B cell (primary cell): ENCODE data around the gene DENND1A. TPM values are rescaled to one million over a fixed set of nuclear protein-coding genes. Genes with fewer than 3 reads are reported as not detected.

ENCODE experiments used
- ATAC-seq: fragments of 200-7000 bp; cut with Tn5 transposase; one replicate; pipeline ENCODE4 v1.10.0; 2021; ENCODE audit warnings: low read depth, mild to moderate bottlenecking, moderate number of reproducible peaks, moderate library complexity
- CTCF ChIA-PET: fragments of 350-600 bp; sonication (Branson Sonifier 250); formaldehyde crosslinking; loops from one replicate; lab custom pipeline; 2021; ENCODE audit warnings: antibody characterized with exemption, inconsistent platforms; lab: Charles Lee
- POLR2A ChIA-PET: fragments of 350-600 bp; sonication (Branson Sonifier 250); formaldehyde crosslinking; loops from one replicate; lab custom pipeline; 2021; ENCODE audit warnings: antibody characterized with exemption; lab: Charles Lee
- DNase-seq: peaks from one replicate; pipeline ENCODE4 v3.0.0; 2013
- H2AFZ ChIP-seq: 2 replicates; pipeline ENCODE4 v1.6.1; 2012; ENCODE audit warnings: mild to moderate bottlenecking, low read depth, low read length; ENCODE audit not compliant: insufficient read depth, poor library complexity, severe bottlenecking
- H3K27ac ChIP-seq, 2 donors: 1 replicate in 1 of 2; 2 replicates in 1 of 2; pipeline ENCODE4 v1.5.1; 2012 to 2013; ENCODE audit warnings: low read length in 2 of 2, mild to moderate bottlenecking in 2 of 2, moderate library complexity in 1 of 2
- H3K27me3 ChIP-seq, 4 experiments: fragments of 200-600 bp in 1 of 4; sonication (generic) in 1 of 4; replicated peaks in 1 of 4; 1 replicate in 2 of 4; 2 replicates in 2 of 4; pipeline versions ENCODE4 v1.6.1 to v1.7.0; 2013 to 2016; ENCODE audit warnings: low read length in 3 of 4, mild to moderate bottlenecking in 2 of 4, mixed read lengths in 1 of 4, moderate library complexity in 1 of 4; ENCODE audit not compliant: insufficient read depth in 4 of 4, control insufficient read depth in 3 of 4; ENCODE audit errors: control extremely low read depth in 1 of 4
- H3K36me3 ChIP-seq, 2 experiments: replicated peaks in 1 of 2; 1 replicate in 1 of 2; 2 replicates in 1 of 2; pipeline versions ENCODE4 v1.6.1 to v1.7.1; 2013; ENCODE audit warnings: low read length in 1 of 2; ENCODE audit not compliant: insufficient read depth in 2 of 2, control insufficient read depth in 1 of 2; ENCODE audit errors: control extremely low read depth in 1 of 2, extremely low read depth in 1 of 2
- H3K4me1 ChIP-seq, 2 donors: fragments of 200-600 bp in 1 of 2; sonication (generic) in 1 of 2; 1 replicate in 1 of 2; 2 replicates in 1 of 2; pipeline versions ENCODE4 v1.5.1 to v1.6.1; 2013 to 2017; ENCODE audit warnings: low read length in 2 of 2; ENCODE audit not compliant: control insufficient read depth in 2 of 2, insufficient read depth in 2 of 2
- H3K4me2 ChIP-seq: replicated peaks from 2 replicates; pipeline ENCODE3; 2012; ENCODE audit warnings: mild to moderate bottlenecking, low read depth, low read length; ENCODE audit not compliant: poor library complexity, severe bottlenecking
- H3K4me3 ChIP-seq, 5 experiments: fragments of 200-600 bp in 1 of 5; sonication (generic) in 1 of 5; 1 replicate in 3 of 5; 2 replicates in 2 of 5; pipeline versions ENCODE4 v1.5.1 to v1.7.0; 2011 to 2016; ENCODE audit warnings: low read length in 4 of 5, mild to moderate bottlenecking in 4 of 5, low read depth in 2 of 5, control low read depth in 1 of 5, moderate library complexity in 1 of 5; ENCODE audit not compliant: insufficient read depth in 1 of 5; ENCODE audit errors: control extremely low read depth in 1 of 5, extremely low read depth in 1 of 5
- H3K79me2 ChIP-seq: fragments of 200-600 bp; sonication (generic); one replicate; pipeline ENCODE4 v1.6.0; 2016; ENCODE audit warnings: low read length; ENCODE audit not compliant: control insufficient read depth, insufficient read depth
- H3K9ac ChIP-seq: fragments of 200-600 bp; sonication (generic); 2 replicates; pipeline ENCODE4 v1.6.1; 2017; ENCODE audit warnings: mild to moderate bottlenecking, low read length, moderate library complexity
- H3K9me3 ChIP-seq, 3 donors: one replicate each; pipeline versions ENCODE4 v1.6.1 to v1.7.1; 2013; ENCODE audit warnings: low read length in 2 of 3; ENCODE audit not compliant: control insufficient read depth in 2 of 3, insufficient read depth in 1 of 3; ENCODE audit errors: control extremely low read depth in 1 of 3
- H4K20me1 ChIP-seq: 2 replicates; pipeline ENCODE4 v1.6.0; 2012; ENCODE audit warnings: mild to moderate bottlenecking, low read length; ENCODE audit not compliant: insufficient read depth, control insufficient read depth, poor library complexity, severe bottlenecking
- H3K27ac Mint-ChIP-seq: one replicate; pipeline ENCODE4 v1.8.0; 2021; ENCODE audit warnings: mixed read lengths
- H3K27me3 Mint-ChIP-seq: one replicate; pipeline ENCODE4 v1.8.0; 2021; ENCODE audit warnings: mixed read lengths
- H3K4me1 Mint-ChIP-seq: one replicate; pipeline ENCODE4 v1.8.0; 2021; ENCODE audit warnings: mixed read lengths
- H3K4me3 Mint-ChIP-seq: one replicate; pipeline ENCODE4 v1.8.0; 2021; ENCODE audit warnings: mixed read lengths
- H3K9me3 Mint-ChIP-seq: one replicate; pipeline ENCODE4 v1.8.0; 2022; ENCODE audit warnings: mixed read lengths; ENCODE audit not compliant: insufficient read depth
- EZH2 ChIP-seq: IDR thresholded peaks from 2 replicates; pipeline ENCODE4 v1.6.1; 2012; ENCODE audit warnings: borderline replicate concordance, low read depth, mild to moderate bottlenecking, moderate library complexity, low read length; ENCODE audit not compliant: insufficient read depth, poor library complexity, severe bottlenecking
- WGBS: methylation state at CpG from one replicate; pipeline ENCODE4 v1.1.5; 2013; ENCODE audit warnings: missing lambda C conversion rate; ENCODE audit not compliant: insufficient coverage; 5-methylcytosine and 5-hydroxymethylcytosine counted together
- intact Hi-C: fragments of 100-400 bp; cut with micrococcal nuclease; formaldehyde crosslinking; loops from one replicate; pipeline ENCODE4 v1.10.0; 2022
- polyA plus RNA-seq: library from polyadenylated mRNA; depleted of rRNA; stranded (reverse); fragments of >200 nt; gene quantifications from 2 replicates; pipeline ENCODE4 v1.2.3, GENCODE V29; 2012
- total RNA-seq, 2 donors: library from RNA; stranded (reverse); fragments of 120-200 nt in 1 of 2; gene quantifications; 1 replicate in 1 of 2; 2 replicates in 1 of 2; pipeline versions ENCODE4 v1.2.3 to v1.2.4, GENCODE V29; 2013 to 2022
- TF ChIP-seq, protein P1 (sequence below): fragments of 200-600 bp; IDR thresholded peaks from one replicate; pipeline ENCODE4 v1.8.0; 2022; ENCODE audit warnings: antibody characterized with exemption, mild to moderate bottlenecking

DENND1A gene
- total and polyA plus RNA-seq, 2 donors (not counting 1 experiment from before 2014, with no cell fraction given) = 10.8 to 26.0 TPM

DNA sequence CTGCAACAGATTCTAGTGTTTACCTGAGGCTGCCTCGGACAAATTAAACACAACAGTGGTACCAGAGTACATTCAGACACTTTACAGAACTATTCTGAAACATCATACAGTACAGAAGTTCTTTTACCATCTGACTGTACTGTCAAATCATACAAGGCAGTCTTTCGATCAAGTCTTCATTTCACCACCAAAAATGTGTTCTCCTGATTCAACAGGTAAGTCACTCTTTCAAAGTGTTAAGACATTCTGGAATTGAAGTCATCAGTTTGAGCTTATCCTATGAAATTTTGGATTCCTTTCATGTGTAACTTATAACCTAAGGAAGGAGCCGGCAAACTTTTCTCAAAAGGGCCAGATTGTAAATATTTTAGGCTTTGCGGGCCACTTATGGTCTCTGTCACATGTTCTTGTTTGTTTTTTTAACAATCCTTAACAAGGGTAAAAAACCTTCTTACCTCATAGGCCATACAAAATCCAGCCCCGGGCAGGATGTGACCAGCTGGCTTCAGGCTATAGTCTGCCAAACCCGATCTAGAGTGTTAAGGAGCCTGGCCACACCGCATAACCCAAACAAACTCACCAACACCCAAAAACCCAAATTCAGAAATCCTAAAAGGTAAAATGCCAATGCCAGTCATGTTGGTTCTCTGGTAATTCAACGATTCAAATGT, 151.6 kb downstream of the DENND1A start:
- no peaks in the 10 kb centered on the region for H3K79me2 ChIP-seq
- H3K4me1 ChIP-seq = peaks cover 6% of the 10 kb centered on the region in 2 donors
- no peak overlapping the region for H3K27ac ChIP-seq
- H4K20me1 ChIP-seq = no peaks in the 10 kb centered on the region
- Mint-ChIP-seq H3K27me3 (no peaks in the 10 kb centered on the region), H3K27ac (no peak overlapping the region), H3K4me1 (peaks cover 13% of the 10 kb centered on the region), H3K4me3 (no peak overlapping the region), H3K9me3 (no peaks in the 10 kb centered on the region)
- ATAC-seq (no peak), DNase-seq (no peak)
- H3K27me3 ChIP-seq = no peaks in the 10 kb centered on the region
- TF ChIP-seq EZH2 = no peak
- TF ChIP-seq, protein P1, sequence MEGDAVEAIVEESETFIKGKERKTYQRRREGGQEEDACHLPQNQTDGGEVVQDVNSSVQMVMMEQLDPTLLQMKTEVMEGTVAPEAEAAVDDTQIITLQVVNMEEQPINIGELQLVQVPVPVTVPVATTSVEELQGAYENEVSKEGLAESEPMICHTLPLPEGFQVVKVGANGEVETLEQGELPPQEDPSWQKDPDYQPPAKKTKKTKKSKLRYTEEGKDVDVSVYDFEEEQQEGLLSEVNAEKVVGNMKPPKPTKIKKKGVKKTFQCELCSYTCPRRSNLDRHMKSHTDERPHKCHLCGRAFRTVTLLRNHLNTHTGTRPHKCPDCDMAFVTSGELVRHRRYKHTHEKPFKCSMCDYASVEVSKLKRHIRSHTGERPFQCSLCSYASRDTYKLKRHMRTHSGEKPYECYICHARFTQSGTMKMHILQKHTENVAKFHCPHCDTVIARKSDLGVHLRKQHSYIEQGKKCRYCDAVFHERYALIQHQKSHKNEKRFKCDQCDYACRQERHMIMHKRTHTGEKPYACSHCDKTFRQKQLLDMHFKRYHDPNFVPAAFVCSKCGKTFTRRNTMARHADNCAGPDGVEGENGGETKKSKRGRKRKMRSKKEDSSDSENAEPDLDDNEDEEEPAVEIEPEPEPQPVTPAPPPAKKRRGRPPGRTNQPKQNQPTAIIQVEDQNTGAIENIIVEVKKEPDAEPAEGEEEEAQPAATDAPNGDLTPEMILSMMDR = no peak
- no peak overlapping the region for H3K4me2 ChIP-seq
- no peak overlapping the region for H3K4me3 ChIP-seq
- no peak overlapping the region for H2AFZ ChIP-seq
- ChIA-PET CTCF (no interaction called here), POLR2A (no interaction called here)
- WGBS = 100% methylated on average over 2 of the region's 8 CpGs
- no peaks in the 10 kb centered on the region for H3K9me3 ChIP-seq
- no peak overlapping the region for H3K9ac ChIP-seq
- intact Hi-C loops = no loop called here
- H3K36me3 ChIP-seq = no peaks in the 10 kb centered on the region

GRCh38 chr9:123776708-123777537, 153.0 kb downstream of the DENND1A start:
- Histone ChIP-seq H4K20me1 (no peaks in the 10 kb centered on the region), H3K79me2 (no peaks in the 10 kb centered on the region), H3K4me2 (no peak overlapping the region), H3K4me3 (no peak overlapping the region), H3K27me3 (no peaks in the 10 kb centered on the region), H2AFZ (no peak overlapping the region), H3K36me3 (no peaks in the 10 kb centered on the region), H3K4me1 (peaks cover 6% of the 10 kb centered on the region in 2 donors), H3K27ac (no peak overlapping the region), H3K9ac (no peak overlapping the region), H3K9me3 (no peaks in the 10 kb centered on the region)
- peaks cover 15% of the 10 kb centered on the region for H3K4me1 Mint-ChIP-seq
- no peaks in the 10 kb centered on the region for H3K27me3 Mint-ChIP-seq
- 100% methylated on average over 2 of the region's 7 CpGs for WGBS
- intact Hi-C loops = no loop called here
- ChIA-PET CTCF (interaction anchor here (0.5 kb wide), 1 partner anchor 1472 kb away, joined by 3 read pairs; no protein-coding TSS in a partner anchor), POLR2A (no interaction called here)
- TF ChIP-seq, protein P1 = no peak
- TF ChIP-seq EZH2 = no peak
- no peak overlapping the region for H3K4me3 Mint-ChIP-seq
- ATAC-seq = no peak
- no peak for DNase-seq
- H3K27ac Mint-ChIP-seq = no peak overlapping the region
- no peaks in the 10 kb centered on the region for H3K9me3 Mint-ChIP-seq
